HepG2 (cell line): ENCODE measurements around the gene ZNF385B.

Source experiments
- CHD2 ChIP-seq: IDR thresholded peaks from 2 replicates; pipeline ENCODE4 v1.6.1; 2011; ENCODE audit warnings: low read depth, low read length, improper control_type of control experiment
- DNMT1 ChIP-seq: sonication (generic); formaldehyde crosslinking; IDR thresholded peaks from 2 replicates; pipeline ENCODE4 v1.5.1; 2020; ENCODE audit warnings: mild to moderate bottlenecking, missing genetic modification reagents
- DPF2 ChIP-seq: sonication (generic); formaldehyde crosslinking; IDR thresholded peaks from 2 replicates; pipeline ENCODE4 v1.4.0; 2020; ENCODE audit warnings: mild to moderate bottlenecking, low read depth, missing genetic modification reagents, borderline replicate concordance
- JUN ChIP-seq: sonication (generic); formaldehyde crosslinking; IDR thresholded peaks from 2 replicates; pipeline ENCODE4 v1.4.0; 2020; ENCODE audit warnings: mild to moderate bottlenecking, missing genetic modification reagents
- POLR2A ChIP-seq, 2 experiments: IDR thresholded peaks; 2 replicates each; pipeline ENCODE4 v1.6.1; 2011; ENCODE audit warnings: low read depth in 2 of 2, low read length in 2 of 2, mild to moderate bottlenecking in 1 of 2, moderate library complexity in 1 of 2; ENCODE audit not compliant: insufficient read depth in 1 of 2
- RELA ChIP-seq: sonication (generic); formaldehyde crosslinking; IDR thresholded peaks from 2 replicates; pipeline ENCODE4 v1.4.0; 2020; ENCODE audit warnings: missing genetic modification reagents
- REST ChIP-seq, 2 experiments: IDR thresholded peaks; 2 replicates each; pipeline ENCODE4 v1.6.1; 2011 to 2012; ENCODE audit warnings: low read length in 2 of 2, borderline replicate concordance in 1 of 2, low read depth in 1 of 2, mild to moderate bottlenecking in 1 of 2, moderate library complexity in 1 of 2
- TOE1 ChIP-seq: sonication (generic); formaldehyde crosslinking; IDR thresholded peaks from 2 replicates; pipeline ENCODE4 v1.4.0; 2020; ENCODE audit warnings: mild to moderate bottlenecking, missing genetic modification reagents
- ZFP36L1 ChIP-seq: sonication (generic); formaldehyde crosslinking; IDR thresholded peaks from 2 replicates; pipeline ENCODE4 v1.8.0; 2022; ENCODE audit warnings: mild to moderate bottlenecking, missing genetic modification reagents, moderate library complexity
- ZNF136 ChIP-seq: sonication (generic); formaldehyde crosslinking; IDR thresholded peaks from 2 replicates; pipeline ENCODE4 v1.8.1; 2022; ENCODE audit warnings: low read depth, mild to moderate bottlenecking, moderate library complexity, missing genetic modification reagents
- ZNF317 ChIP-seq: sonication (generic); formaldehyde crosslinking; IDR thresholded peaks from 2 replicates; pipeline ENCODE4 v1.5.0; 2020; ENCODE audit warnings: mild to moderate bottlenecking, missing genetic modification reagents

- no peak for TF ChIP-seq ZNF136
- no peak for TF ChIP-seq JUN (CRISPR knock-in tag)
- no peak for TF ChIP-seq ZFP36L1 (CRISPR knock-in tag)
- no peak for TF ChIP-seq ZNF317 (CRISPR knock-in tag)
- no peak for TF ChIP-seq POLR2A (IDR thresholded peaks at IDR 0.05; ENCODE audit: insufficient read depth in 1 of 2, low read depth in 2 of 2, low read length in 2 of 2)
- TF ChIP-seq REST (IDR thresholded peaks at IDR 0.05; ENCODE audit: borderline replicate concordance in 1 of 2, low read depth in 1 of 2, low read length in 2 of 2): no peak
- TF ChIP-seq TOE1 (CRISPR knock-in tag): no peak
- TF ChIP-seq DPF2: no peak
- no peak for TF ChIP-seq CHD2
- TF ChIP-seq RELA (CRISPR knock-in tag): no peak
- TF ChIP-seq DNMT1 (CRISPR knock-in tag): no peak
Observed at GRCh38 chr2:179843541-179843940, 17.9 kb downstream of the ZNF385B start.
